ENCODE measurements around the gene REXO4. TPM values are rescaled to one million over a fixed set of nuclear protein-coding genes. Genes with fewer than 3 reads are reported as not detected.

REXO4 gene
- polyA plus RNA-seq, 1 experiment: 24.0 TPM

GRCh38 chr9:133441571-133441970 lies 23.8 kb upstream of the REXO4 start:
- no peak for DNase-seq (ENCODE audit: low read depth)
- peaks cover 6% of the 10 kb centered on the region for H3K27me3 ChIP-seq (ENCODE audit: control insufficient read depth, insufficient read depth, low read length)
- ChIA-PET POLR2A (no interaction called here), CTCF (no interaction called here)
- TF ChIP-seq CTCF (IDR thresholded peaks at IDR 0.05; ENCODE audit: insufficient read depth, low read depth, low read length): no peak
- H3K36me3 ChIP-seq (ENCODE audit: control insufficient read depth, insufficient read depth, low read length): no peaks in the 10 kb centered on the region
- H3K4me3 ChIP-seq (ENCODE audit: low read depth, low read length): no peak overlapping the region

- ChIA-PET POLR2A (no interaction called here), CTCF (interaction anchor here (1.2 kb wide), 1 partner anchor 25 kb away, joined by 3 read pairs; no protein-coding TSS in a partner anchor)
- H3K36me3 ChIP-seq (ENCODE audit: control insufficient read depth, insufficient read depth, low read length): no peaks in the 10 kb centered on the region
- no peak for TF ChIP-seq CTCF (IDR thresholded peaks at IDR 0.05; ENCODE audit: insufficient read depth, low read depth, low read length)
- no peak overlapping the region for H3K4me3 ChIP-seq (ENCODE audit: low read depth, low read length)
- DNase-seq (ENCODE audit: low read depth): no peak
- peaks cover 3% of the 10 kb centered on the region for H3K27me3 ChIP-seq (ENCODE audit: control insufficient read depth, insufficient read depth, low read length)
Observed at GRCh38 chr9:133440874-133441273, 23.1 kb upstream of the REXO4 start.

GRCh38 chr9:133439337-133439736 lies 21.5 kb upstream of the REXO4 start:
- Histone ChIP-seq H3K27me3 (ENCODE audit: control insufficient read depth, insufficient read depth, low read length) (peaks cover 1% of the 10 kb centered on the region), H3K4me3 (ENCODE audit: low read depth, low read length) (no peak overlapping the region), H3K36me3 (ENCODE audit: control insufficient read depth, insufficient read depth, low read length) (no peaks in the 10 kb centered on the region)
- no peak for TF ChIP-seq CTCF (IDR thresholded peaks at IDR 0.05; ENCODE audit: insufficient read depth, low read depth, low read length)
- ChIA-PET POLR2A (no interaction called here), CTCF (interaction anchor here (0.6 to 0.7 kb wide), 2 partner anchors 11 to 296 kb away, joined by 3 read pairs; no protein-coding TSS in a partner anchor)
- DNase-seq (ENCODE audit: low read depth): no peak

GRCh38 chr9:133437753-133438531 lies 20.1 kb upstream of the REXO4 start:
- H3K27me3 ChIP-seq (ENCODE audit: control insufficient read depth, insufficient read depth, low read length): 0 out of 2 replicates have a peak, but pooled peaks cover 1% of the 10 kb centered on the region
- H3K36me3 ChIP-seq (ENCODE audit: control insufficient read depth, insufficient read depth, low read length): no peaks in the 10 kb centered on the region
- ChIA-PET CTCF (interaction anchor here (0.9 to 1.2 kb wide), 4 partner anchors 10 to 252 kb away, joined by 3 read pairs; partner anchors contain the start of gene CACFD1), POLR2A (no interaction called here)
- no peak for DNase-seq (ENCODE audit: low read depth)
- no peak overlapping the region for H3K4me3 ChIP-seq (ENCODE audit: low read depth, low read length)
- TF ChIP-seq CTCF (IDR thresholded peaks at IDR 0.05; ENCODE audit: insufficient read depth, low read depth, low read length): no peak

- ChIA-PET POLR2A (no interaction called here), CTCF (no interaction called here)
- Histone ChIP-seq H3K4me3 (ENCODE audit: low read depth, low read length) (no peak overlapping the region), H3K27me3 (ENCODE audit: control insufficient read depth, insufficient read depth, low read length) (0 out of 2 replicates have a peak, but pooled peaks cover 1% of the 10 kb centered on the region), H3K36me3 (ENCODE audit: control insufficient read depth, insufficient read depth, low read length) (no peaks in the 10 kb centered on the region)
- no peak for DNase-seq (ENCODE audit: low read depth)
- no peak for TF ChIP-seq CTCF (IDR thresholded peaks at IDR 0.05; ENCODE audit: insufficient read depth, low read depth, low read length)
Observed at GRCh38 chr9:133436681-133437080, 18.9 kb upstream of the REXO4 start.
